ENCODE measurements around the gene FREM2.

FREM2 gene

DNA sequence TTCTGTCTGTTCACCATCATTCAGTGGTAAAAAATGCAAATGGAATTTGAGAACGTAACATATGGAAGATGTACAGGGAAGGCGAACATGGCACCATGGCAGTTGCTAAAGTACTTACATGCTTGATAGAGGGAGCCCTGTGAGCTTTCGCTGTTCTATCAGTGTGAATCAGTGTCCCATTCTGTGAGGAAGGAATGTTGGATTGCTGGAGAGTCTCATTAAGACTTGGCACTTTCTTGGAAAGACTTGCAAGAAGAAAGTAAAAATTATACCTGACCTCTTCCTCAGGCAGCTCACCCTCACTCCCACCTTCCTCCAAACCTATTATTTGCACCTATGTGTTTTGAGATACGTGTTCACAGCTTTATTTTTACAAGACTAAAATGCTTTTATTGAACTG lies 43.5 kb downstream of the FREM2 start:
- Histone ChIP-seq H3K9ac (ENCODE audit: low read length) (no peak overlapping the region), H3K4me3 (ENCODE audit: low read depth in 1 of 2, low read length in 2 of 2) (peak overlapping the region in 1 of 2 donors; percentile 22), H3K36me3 (ENCODE audit: insufficient read depth, low read length) (no peaks in the 10 kb centered on the region), H3K9me3 (ENCODE audit: low read length) (no peaks in the 10 kb centered on the region), H3K27me3 (ENCODE audit: control insufficient read depth in 1 of 2, insufficient read depth in 2 of 2, low read length in 2 of 2) (no peaks in the 10 kb centered on the region), H3K27ac (ENCODE audit: low read depth, low read length) (no peak overlapping the region), H3K4me1 (ENCODE audit: insufficient read depth, low read length) (no peaks in the 10 kb centered on the region)

DNA sequence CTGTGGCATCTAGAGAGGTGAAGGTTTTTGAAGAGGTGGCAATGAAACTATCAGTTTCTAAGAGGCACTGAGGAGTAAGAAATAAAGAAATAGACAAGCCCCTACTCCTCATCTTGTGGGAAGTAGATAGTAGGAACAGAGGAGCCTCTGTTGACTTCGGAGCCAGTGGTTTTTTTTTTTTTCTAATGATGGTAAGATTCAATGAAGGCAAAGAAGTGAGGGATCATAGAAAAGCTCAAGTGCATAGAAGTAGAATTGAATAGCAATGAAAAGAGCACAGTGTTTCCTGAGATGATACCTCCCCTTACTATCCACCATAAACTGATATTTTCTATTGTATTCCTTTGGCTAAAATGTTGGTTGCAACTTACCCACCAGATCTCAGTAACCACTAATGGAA lies 46.3 kb downstream of the FREM2 start:
- H3K4me1 ChIP-seq (ENCODE audit: insufficient read depth, low read length): peaks cover 5% of the 10 kb centered on the region
- H3K9ac ChIP-seq (ENCODE audit: low read length): no peak overlapping the region
- no peak overlapping the region for H3K4me3 ChIP-seq (ENCODE audit: low read depth in 1 of 2, low read length in 2 of 2)
- H3K36me3 ChIP-seq (ENCODE audit: insufficient read depth, low read length): no peaks in the 10 kb centered on the region
- H3K9me3 ChIP-seq (ENCODE audit: low read length): no peaks in the 10 kb centered on the region
- H3K27me3 ChIP-seq (ENCODE audit: control insufficient read depth in 1 of 2, insufficient read depth in 2 of 2, low read length in 2 of 2): no peaks in the 10 kb centered on the region
- no peak overlapping the region for H3K27ac ChIP-seq (ENCODE audit: low read depth, low read length)

DNA sequence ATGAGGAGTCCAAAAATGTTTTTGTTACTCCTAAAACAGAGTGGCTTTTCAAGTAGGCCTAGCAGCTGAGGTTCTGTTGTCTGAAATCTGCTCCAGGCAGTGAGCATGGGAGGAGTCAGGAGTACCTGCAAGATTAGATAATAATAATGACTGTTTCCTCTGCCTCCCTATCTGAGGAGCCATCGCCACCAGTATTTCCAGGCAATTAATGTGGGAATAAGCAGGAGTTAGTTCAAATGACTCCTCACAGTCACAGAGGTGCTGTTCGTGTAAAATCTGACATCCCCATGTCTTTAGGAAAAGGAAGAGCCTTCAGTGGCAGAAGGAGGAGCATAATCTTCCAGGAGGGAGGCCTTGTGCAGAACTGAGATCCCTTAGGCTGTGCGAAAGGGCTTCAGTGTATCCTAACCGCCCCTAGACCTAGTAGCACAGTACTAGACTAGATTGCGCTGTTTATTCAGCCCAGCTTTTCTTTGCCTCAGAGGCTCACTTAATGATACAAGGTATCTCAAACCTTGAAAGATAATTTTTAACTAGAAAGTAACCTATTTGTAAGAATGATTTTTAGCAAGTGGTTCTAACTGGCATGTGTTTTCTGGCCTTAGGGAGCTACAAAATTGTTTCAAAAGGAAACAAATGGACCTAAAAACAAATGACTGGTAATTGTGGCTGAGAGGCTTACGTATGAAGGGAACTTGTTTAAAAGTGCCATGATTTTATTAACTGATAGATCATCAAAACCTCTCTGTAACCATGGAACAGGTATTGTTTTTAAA lies 49.0 kb downstream of the FREM2 start:
- Histone ChIP-seq H3K27ac (ENCODE audit: low read depth, low read length) (no peak overlapping the region), H3K4me1 (ENCODE audit: insufficient read depth, low read length) (peaks cover 5% of the 10 kb centered on the region)

DNA sequence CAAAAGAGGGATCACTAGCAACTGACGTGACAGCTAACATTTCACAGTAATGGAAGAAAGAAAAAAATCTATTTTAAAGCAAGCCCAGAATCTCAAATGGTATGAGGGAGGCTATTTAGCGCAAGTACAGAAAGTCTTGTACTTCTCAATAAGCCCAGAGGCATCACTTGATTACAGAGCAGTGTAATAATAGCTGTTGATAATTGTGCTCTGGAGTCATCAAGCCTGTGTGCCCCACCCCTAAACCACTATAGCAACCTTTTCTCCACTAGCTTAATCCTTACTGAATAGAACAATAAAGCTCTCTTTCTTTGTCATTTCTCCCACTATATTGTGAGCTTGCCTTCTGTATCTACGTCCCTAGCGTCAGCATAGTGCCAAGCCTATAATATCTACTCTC lies 56.6 kb downstream of the FREM2 start:
- Histone ChIP-seq H3K27ac (ENCODE audit: low read depth, low read length) (no peak overlapping the region), H3K9me3 (ENCODE audit: low read length) (no peaks in the 10 kb centered on the region), H3K4me1 (ENCODE audit: insufficient read depth, low read length) (no peaks in the 10 kb centered on the region), H3K9ac (ENCODE audit: low read length) (no peak overlapping the region), H3K36me3 (ENCODE audit: insufficient read depth, low read length) (no peaks in the 10 kb centered on the region), H3K4me3 (ENCODE audit: low read depth in 1 of 2, low read length in 2 of 2) (no peak overlapping the region), H3K27me3 (ENCODE audit: control insufficient read depth in 1 of 2, insufficient read depth in 2 of 2, low read length in 2 of 2) (no peaks in the 10 kb centered on the region)

More for the DNA sequence above, 49.0 kb downstream of the FREM2 start:
- Histone ChIP-seq H3K9ac (ENCODE audit: low read length) (no peak overlapping the region), H3K4me3 (ENCODE audit: low read depth in 1 of 2, low read length in 2 of 2) (no peak overlapping the region), H3K9me3 (ENCODE audit: low read length) (no peaks in the 10 kb centered on the region), H3K27me3 (ENCODE audit: control insufficient read depth in 1 of 2, insufficient read depth in 2 of 2, low read length in 2 of 2) (no peaks in the 10 kb centered on the region), H3K36me3 (ENCODE audit: insufficient read depth, low read length) (no peaks in the 10 kb centered on the region)

DNA sequence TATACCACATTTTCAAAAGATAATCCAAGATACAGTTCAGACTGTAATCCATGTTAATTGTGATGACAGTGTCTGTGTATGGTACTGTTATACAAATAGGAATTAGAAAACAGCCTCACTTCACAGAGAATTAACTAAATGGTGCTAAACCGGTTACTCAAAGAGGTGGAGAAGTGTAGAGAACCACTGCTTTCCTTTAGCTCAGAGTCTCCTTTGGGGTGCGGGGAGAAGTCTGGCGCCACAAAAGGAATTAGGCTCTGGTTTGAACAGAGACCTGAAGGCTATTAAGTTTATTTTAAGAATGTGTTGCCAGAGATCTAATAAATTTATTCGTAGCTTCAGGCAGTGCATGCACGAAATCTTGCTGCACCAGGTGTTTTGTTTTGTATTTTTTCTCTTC lies 65.8 kb downstream of the FREM2 start:
- H3K9ac ChIP-seq (ENCODE audit: low read length): no peak overlapping the region
- H3K9me3 ChIP-seq (ENCODE audit: low read length): no peaks in the 10 kb centered on the region
- H3K27me3 ChIP-seq (ENCODE audit: control insufficient read depth in 1 of 2, insufficient read depth in 2 of 2, low read length in 2 of 2): no peaks in the 10 kb centered on the region
- peaks cover 4% of the 10 kb centered on the region for H3K4me1 ChIP-seq (ENCODE audit: insufficient read depth, low read length)
- H3K4me3 ChIP-seq (ENCODE audit: low read depth in 1 of 2, low read length in 2 of 2): no peak overlapping the region
- H3K27ac ChIP-seq (ENCODE audit: low read depth, low read length): no peak overlapping the region
- no peaks in the 10 kb centered on the region for H3K36me3 ChIP-seq (ENCODE audit: insufficient read depth, low read length)

DNA sequence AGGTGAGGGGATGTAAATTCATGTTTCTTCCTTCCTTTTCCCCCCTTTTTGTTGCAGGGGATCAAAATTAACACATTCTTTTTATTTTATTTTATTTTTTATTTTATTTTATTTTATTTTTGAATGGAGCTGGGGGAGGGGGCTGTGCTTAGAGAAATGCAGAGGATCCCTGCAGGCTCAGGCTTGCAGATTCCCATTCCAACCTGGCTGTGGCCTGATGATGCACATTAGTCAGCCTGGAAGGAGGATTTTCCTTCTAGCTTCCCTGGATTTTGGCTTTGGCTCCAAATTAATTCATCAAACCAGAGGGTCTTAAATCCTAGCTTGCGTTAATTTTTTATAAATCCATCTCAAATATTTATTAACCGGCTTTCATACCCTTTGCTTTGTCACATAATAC lies 67.0 kb downstream of the FREM2 start:
- H3K9ac ChIP-seq (ENCODE audit: low read length): no peak overlapping the region
- H3K36me3 ChIP-seq (ENCODE audit: insufficient read depth, low read length): no peaks in the 10 kb centered on the region
- H3K4me1 ChIP-seq (ENCODE audit: insufficient read depth, low read length): peaks cover 4% of the 10 kb centered on the region
- H3K9me3 ChIP-seq (ENCODE audit: low read length): no peaks in the 10 kb centered on the region
- H3K4me3 ChIP-seq (ENCODE audit: low read depth in 1 of 2, low read length in 2 of 2): no peak overlapping the region
- H3K27ac ChIP-seq (ENCODE audit: low read depth, low read length): no peak overlapping the region
- no peaks in the 10 kb centered on the region for H3K27me3 ChIP-seq (ENCODE audit: control insufficient read depth in 1 of 2, insufficient read depth in 2 of 2, low read length in 2 of 2)

DNA sequence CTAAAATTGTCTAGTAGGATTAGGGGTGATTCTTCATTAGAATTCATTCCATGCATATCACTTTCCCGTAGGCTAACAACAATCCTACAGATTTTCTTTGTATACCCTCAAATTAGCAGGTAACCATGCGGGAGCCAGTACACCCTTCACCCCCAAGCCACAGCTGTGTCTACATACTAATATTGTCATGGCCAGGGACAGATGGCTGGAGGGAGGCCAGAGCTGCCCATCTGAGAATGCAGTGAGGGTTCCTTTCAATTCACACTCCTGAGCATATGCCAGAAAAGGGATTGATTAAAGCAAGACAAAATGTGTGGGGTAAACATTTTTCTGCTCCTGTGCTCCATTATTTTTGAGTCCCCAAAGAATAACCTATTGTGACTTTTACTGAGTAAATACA lies 68.9 kb downstream of the FREM2 start:
- H3K27me3 ChIP-seq (ENCODE audit: control insufficient read depth in 1 of 2, insufficient read depth in 2 of 2, low read length in 2 of 2): no peaks in the 10 kb centered on the region
- no peaks in the 10 kb centered on the region for H3K36me3 ChIP-seq (ENCODE audit: insufficient read depth, low read length)
- no peaks in the 10 kb centered on the region for H3K9me3 ChIP-seq (ENCODE audit: low read length)
- no peak overlapping the region for H3K27ac ChIP-seq (ENCODE audit: low read depth, low read length)
- no peak overlapping the region for H3K4me3 ChIP-seq (ENCODE audit: low read depth in 1 of 2, low read length in 2 of 2)
- peaks cover 4% of the 10 kb centered on the region for H3K4me1 ChIP-seq (ENCODE audit: insufficient read depth, low read length)
- no peak overlapping the region for H3K9ac ChIP-seq (ENCODE audit: low read length)

DNA sequence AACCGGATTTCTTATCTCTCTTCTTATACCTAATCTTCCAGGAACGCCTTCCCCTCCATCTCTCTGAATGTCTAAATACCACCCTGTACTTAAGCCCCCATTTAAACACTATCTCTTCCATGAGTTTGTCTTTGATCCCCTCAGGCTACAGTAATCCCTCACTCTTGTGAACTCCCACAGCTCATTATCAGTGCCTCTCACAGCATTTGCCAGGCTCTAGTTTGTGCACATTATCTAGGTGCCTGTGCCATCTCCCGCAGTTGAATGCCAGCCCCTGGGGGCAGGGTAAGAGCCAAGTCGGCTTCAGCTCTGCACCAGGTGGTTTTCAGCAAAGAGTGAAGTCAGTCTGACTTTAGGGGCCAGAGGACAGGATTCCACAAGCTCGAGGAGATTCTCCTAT lies 71.4 kb downstream of the FREM2 start:
- Histone ChIP-seq H3K27ac (ENCODE audit: low read depth, low read length) (no peak overlapping the region), H3K27me3 (ENCODE audit: control insufficient read depth in 1 of 2, insufficient read depth in 2 of 2, low read length in 2 of 2) (no peaks in the 10 kb centered on the region), H3K4me3 (ENCODE audit: low read depth in 1 of 2, low read length in 2 of 2) (no peak overlapping the region), H3K36me3 (ENCODE audit: insufficient read depth, low read length) (no peaks in the 10 kb centered on the region), H3K9ac (ENCODE audit: low read length) (no peak overlapping the region), H3K4me1 (ENCODE audit: insufficient read depth, low read length) (no peaks in the 10 kb centered on the region), H3K9me3 (ENCODE audit: low read length) (no peaks in the 10 kb centered on the region)

DNA sequence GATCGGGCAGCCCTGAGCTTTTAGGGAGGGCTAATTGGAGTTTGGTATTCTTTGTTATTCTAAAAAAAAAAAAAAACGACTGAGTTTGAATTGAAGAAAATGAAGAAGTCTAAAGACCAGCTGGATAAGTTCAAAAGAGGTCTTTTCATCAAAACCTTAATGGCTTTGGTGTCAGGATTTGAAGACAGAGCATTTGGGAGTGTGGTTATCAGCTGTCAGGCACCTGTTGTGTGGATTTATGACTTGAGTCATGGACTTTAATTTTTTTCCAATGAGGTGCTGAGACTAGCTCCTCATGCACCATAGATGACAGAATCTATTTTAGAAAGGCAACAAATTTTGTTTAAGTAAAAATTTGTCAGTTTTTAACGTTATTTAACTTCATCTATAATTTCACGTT lies 72.5 kb downstream of the FREM2 start:
- no peak overlapping the region for H3K4me3 ChIP-seq (ENCODE audit: low read depth in 1 of 2, low read length in 2 of 2)
- H3K27ac ChIP-seq (ENCODE audit: low read depth, low read length): no peak overlapping the region
- H3K27me3 ChIP-seq (ENCODE audit: control insufficient read depth in 1 of 2, insufficient read depth in 2 of 2, low read length in 2 of 2): no peaks in the 10 kb centered on the region
- H3K4me1 ChIP-seq (ENCODE audit: insufficient read depth, low read length): no peaks in the 10 kb centered on the region
- H3K9ac ChIP-seq (ENCODE audit: low read length): no peak overlapping the region
- no peaks in the 10 kb centered on the region for H3K9me3 ChIP-seq (ENCODE audit: low read length)
- H3K36me3 ChIP-seq (ENCODE audit: insufficient read depth, low read length): no peaks in the 10 kb centered on the region

DNA sequence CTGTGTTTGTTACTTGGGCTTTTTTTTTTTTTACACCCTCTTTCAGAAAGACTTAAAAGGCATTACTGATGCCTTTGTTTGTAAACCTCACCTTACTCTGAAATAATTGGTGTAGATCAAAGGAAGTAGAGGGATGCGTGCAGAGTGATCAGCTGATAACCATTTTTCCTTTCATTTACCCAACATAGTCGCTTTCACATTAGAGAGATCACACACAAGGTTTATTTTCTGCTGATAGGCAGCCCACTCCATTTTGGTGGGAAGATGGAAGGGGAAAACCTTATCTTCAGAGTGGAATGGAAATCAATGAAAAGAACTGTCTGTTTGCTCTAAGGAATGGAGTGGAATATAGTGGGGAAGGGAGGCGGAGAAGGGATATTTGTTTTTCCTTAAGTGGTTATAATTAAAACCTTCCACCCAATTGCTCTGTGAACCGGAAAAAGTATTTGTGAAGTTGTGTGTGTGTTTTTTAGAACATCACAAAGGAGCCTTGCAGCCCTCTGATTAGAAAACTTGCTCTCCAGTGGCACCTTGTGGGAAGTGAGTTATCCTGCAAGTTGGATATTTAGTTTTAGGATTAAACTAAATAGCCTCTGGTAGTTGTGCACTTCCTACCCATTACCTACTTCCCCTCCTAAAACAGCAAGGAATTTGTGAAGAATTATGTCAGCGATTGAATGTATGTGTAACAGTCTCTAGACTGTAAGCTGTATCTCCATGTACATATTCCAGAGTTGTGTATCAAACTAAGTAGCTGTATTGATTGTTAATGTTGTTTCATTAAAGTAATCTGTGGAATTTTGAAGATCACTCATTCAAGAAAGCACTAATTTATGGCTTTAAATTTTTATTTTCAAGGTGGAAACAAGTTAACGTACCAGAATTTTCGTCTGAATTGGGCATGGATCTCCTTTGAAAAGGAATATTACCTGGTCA lies 76.8 kb downstream of the FREM2 start:
- H3K4me3 ChIP-seq (ENCODE audit: low read depth in 1 of 2, low read length in 2 of 2): no peak overlapping the region
- H3K36me3 ChIP-seq (ENCODE audit: insufficient read depth, low read length): no peaks in the 10 kb centered on the region
- H3K9me3 ChIP-seq (ENCODE audit: low read length): no peaks in the 10 kb centered on the region
- no peaks in the 10 kb centered on the region for H3K4me1 ChIP-seq (ENCODE audit: insufficient read depth, low read length)
- no peak overlapping the region for H3K27ac ChIP-seq (ENCODE audit: low read depth, low read length)
- no peak overlapping the region for H3K9ac ChIP-seq (ENCODE audit: low read length)
- H3K27me3 ChIP-seq (ENCODE audit: control insufficient read depth in 1 of 2, insufficient read depth in 2 of 2, low read length in 2 of 2): no peaks in the 10 kb centered on the region

DNA sequence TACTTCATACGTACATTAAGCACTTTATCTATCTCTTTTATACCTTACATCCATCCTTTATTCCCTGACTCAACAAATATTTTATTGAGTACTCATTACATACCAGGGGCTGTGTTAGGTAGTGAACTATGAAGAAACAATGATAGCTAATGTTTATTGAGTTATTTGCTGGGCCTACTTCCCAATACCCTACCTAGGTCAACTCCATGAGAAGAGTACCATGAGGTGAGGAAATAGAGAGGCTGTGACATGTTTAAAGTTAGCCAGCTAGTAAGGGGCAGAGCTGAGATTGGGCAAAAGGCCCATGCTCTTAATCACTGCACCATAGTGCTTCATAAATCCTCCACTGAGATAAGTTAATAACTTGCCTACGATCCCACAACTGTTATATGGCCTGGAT lies 79.9 kb downstream of the FREM2 start:
- H3K9me3 ChIP-seq (ENCODE audit: low read length): no peaks in the 10 kb centered on the region
- H3K36me3 ChIP-seq (ENCODE audit: insufficient read depth, low read length): no peaks in the 10 kb centered on the region
- no peaks in the 10 kb centered on the region for H3K4me1 ChIP-seq (ENCODE audit: insufficient read depth, low read length)
- H3K4me3 ChIP-seq (ENCODE audit: low read depth in 1 of 2, low read length in 2 of 2): no peak overlapping the region
- no peaks in the 10 kb centered on the region for H3K27me3 ChIP-seq (ENCODE audit: control insufficient read depth in 1 of 2, insufficient read depth in 2 of 2, low read length in 2 of 2)
- H3K9ac ChIP-seq (ENCODE audit: low read length): no peak overlapping the region
- no peak overlapping the region for H3K27ac ChIP-seq (ENCODE audit: low read depth, low read length)

Measured in muscle layer of colon (tissue), 2 donors.